Osteocyte (in vitro differentiated cells): ENCODE data around the gene SAV1. TPM values are rescaled to one million over a fixed set of nuclear protein-coding genes. Genes with fewer than 3 reads are reported as not detected.

Experiments used
- DNase-seq: peaks from one replicate; pipeline ENCODE4 v3.0.0; 2021; ENCODE audit warnings: mixed read lengths; ENCODE audit not compliant: unreplicated experiment; ENCODE audit errors: extremely low spot score
- H3K27ac Mint-ChIP-seq: one replicate; pipeline ENCODE4 v1.8.0; 2021; ENCODE audit warnings: mild to moderate bottlenecking, mixed read lengths; ENCODE audit not compliant: unreplicated experiment
- H3K27me3 Mint-ChIP-seq: one replicate; pipeline ENCODE4 v1.8.0; 2021; ENCODE audit warnings: mixed read lengths; ENCODE audit not compliant: unreplicated experiment
- H3K36me3 Mint-ChIP-seq: one replicate; pipeline ENCODE4 v1.8.0; 2021; ENCODE audit warnings: mixed read lengths; ENCODE audit not compliant: unreplicated experiment
- H3K4me1 Mint-ChIP-seq: one replicate; pipeline ENCODE4 v1.8.0; 2021; ENCODE audit warnings: mixed read lengths; ENCODE audit not compliant: unreplicated experiment
- H3K4me3 Mint-ChIP-seq: one replicate; pipeline ENCODE4 v1.8.0; 2021; ENCODE audit warnings: mild to moderate bottlenecking, moderate library complexity, mixed read lengths; ENCODE audit not compliant: unreplicated experiment
- H3K9me3 Mint-ChIP-seq: one replicate; pipeline ENCODE4 v1.8.0; 2021; ENCODE audit warnings: mixed read lengths; ENCODE audit not compliant: unreplicated experiment
- total RNA-seq: library from RNA; stranded (reverse); gene quantifications from 2 replicates; pipeline ENCODE4 v1.2.1, GENCODE V29; 2021
- TF ChIP-seq, protein P1 (sequence below): fragments of 200-600 bp; sonication (generic); IDR thresholded peaks from 2 replicates; pipeline ENCODE4 v1.5.0; 2021; ENCODE audit warnings: antibody characterized with exemption, mild to moderate bottlenecking, moderate library complexity

Gene SAV1
- total RNA-seq, 1 donor from 2014 or later = 47.9 TPM

GRCh38 chr14:50599700-50600444 lies 68.2 kb downstream of the SAV1 start:
- no peak overlapping the region for H3K4me3 Mint-ChIP-seq
- H3K27me3 Mint-ChIP-seq = no peaks in the 10 kb centered on the region
- H3K9me3 Mint-ChIP-seq = no peaks in the 10 kb centered on the region
- peaks cover 3% of the 10 kb centered on the region for H3K4me1 Mint-ChIP-seq
- no peak overlapping the region for H3K27ac Mint-ChIP-seq
- H3K36me3 Mint-ChIP-seq = peaks cover 4% of the 10 kb centered on the region
- no peak for DNase-seq
- TF ChIP-seq, protein P1, sequence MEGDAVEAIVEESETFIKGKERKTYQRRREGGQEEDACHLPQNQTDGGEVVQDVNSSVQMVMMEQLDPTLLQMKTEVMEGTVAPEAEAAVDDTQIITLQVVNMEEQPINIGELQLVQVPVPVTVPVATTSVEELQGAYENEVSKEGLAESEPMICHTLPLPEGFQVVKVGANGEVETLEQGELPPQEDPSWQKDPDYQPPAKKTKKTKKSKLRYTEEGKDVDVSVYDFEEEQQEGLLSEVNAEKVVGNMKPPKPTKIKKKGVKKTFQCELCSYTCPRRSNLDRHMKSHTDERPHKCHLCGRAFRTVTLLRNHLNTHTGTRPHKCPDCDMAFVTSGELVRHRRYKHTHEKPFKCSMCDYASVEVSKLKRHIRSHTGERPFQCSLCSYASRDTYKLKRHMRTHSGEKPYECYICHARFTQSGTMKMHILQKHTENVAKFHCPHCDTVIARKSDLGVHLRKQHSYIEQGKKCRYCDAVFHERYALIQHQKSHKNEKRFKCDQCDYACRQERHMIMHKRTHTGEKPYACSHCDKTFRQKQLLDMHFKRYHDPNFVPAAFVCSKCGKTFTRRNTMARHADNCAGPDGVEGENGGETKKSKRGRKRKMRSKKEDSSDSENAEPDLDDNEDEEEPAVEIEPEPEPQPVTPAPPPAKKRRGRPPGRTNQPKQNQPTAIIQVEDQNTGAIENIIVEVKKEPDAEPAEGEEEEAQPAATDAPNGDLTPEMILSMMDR = peak; percentile 80

DNA sequence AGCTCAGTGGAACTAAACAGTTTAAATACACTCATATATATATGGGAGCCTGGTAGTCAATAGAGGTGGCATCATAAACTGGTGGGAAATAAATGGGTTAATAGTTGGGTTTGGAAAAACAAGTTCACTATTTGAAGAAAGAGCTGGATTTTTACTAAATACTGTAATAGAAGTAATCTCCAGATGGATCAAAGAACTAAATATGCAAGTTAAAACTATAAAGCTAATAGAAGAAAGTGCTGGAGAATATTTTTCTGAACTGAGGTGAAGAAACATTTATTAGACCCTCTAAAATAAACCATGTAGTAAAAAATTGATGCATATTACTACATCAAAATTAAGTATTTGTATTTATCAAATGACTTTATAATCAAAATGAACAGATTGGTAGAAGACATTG lies 69.3 kb downstream of the SAV1 start:
- Mint-ChIP-seq H3K9me3 (no peaks in the 10 kb centered on the region), H3K4me1 (peaks cover 7% of the 10 kb centered on the region), H3K36me3 (peaks cover 4% of the 10 kb centered on the region), H3K4me3 (no peak overlapping the region), H3K27ac (no peak overlapping the region), H3K27me3 (no peaks in the 10 kb centered on the region)
- no peak for DNase-seq
- TF ChIP-seq, protein P1 = no peak

DNA sequence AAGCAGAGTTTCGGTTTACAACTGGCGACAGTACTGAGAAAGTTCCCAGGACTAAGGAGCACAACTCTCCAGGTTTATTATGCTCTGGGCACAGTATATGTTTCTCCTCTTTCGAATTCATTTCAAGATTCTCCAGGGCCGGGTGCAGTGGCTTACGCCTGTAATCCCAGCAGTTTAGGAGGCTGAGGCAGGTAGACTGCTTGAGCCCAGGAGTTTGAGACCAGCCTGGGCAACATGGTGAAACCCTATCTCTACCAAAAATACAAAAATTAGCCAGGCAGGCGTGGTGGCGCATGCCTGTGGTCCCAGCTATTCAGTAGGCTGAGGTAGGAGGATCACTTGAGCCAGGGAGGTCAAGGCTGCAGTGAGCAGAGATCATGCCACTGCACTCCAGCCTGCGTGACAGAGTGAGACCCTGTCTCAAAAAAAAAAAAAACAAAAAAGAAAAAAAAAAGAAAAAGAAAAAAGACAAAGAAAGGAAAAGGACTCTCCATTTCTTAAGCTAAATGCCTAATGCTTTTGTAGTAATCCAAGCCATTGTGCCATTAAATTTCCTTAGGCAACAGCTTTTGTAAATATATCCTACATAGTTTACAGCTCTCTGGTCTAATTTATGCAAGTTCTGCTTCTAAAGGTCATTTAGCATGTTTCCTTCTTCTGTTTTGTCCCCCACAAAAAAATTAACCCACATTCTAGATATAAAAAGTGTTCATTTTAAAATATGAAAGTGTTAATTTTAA lies 73.4 kb downstream of the SAV1 start:
- H3K36me3 Mint-ChIP-seq = peaks cover 12% of the 10 kb centered on the region
- no peaks in the 10 kb centered on the region for H3K27me3 Mint-ChIP-seq
- H3K4me1 Mint-ChIP-seq = peaks cover 4% of the 10 kb centered on the region
- H3K4me3 Mint-ChIP-seq = no peak overlapping the region
- H3K27ac Mint-ChIP-seq = no peak overlapping the region
- TF ChIP-seq, protein P1 = no peak
- no peaks in the 10 kb centered on the region for H3K9me3 Mint-ChIP-seq
- DNase-seq = no peak

DNA sequence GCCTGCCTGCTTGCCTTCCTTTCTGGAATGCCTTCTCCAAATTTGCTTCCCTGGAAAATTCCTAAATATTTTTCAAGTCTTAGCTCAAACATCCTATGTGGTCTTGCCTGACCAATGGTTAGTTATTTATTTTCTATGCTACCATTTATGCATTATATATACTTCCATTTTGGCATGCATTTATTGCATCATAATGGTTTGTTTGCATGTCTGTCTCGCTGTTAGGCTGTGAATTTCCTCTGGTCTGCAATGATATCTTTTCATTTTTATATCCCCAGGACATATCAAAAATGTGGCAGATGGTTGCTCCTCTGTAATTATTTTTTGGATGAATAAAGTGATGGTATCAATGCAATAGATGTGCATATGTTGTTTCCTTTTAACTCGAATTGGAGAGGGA lies 77.6 kb downstream of the SAV1 start:
- H3K4me3 Mint-ChIP-seq = no peak overlapping the region
- no peaks in the 10 kb centered on the region for H3K27me3 Mint-ChIP-seq
- DNase-seq = no peak
- TF ChIP-seq, protein P1 = no peak
- no peak overlapping the region for H3K27ac Mint-ChIP-seq
- no peaks in the 10 kb centered on the region for H3K9me3 Mint-ChIP-seq
- H3K36me3 Mint-ChIP-seq = peaks cover 16% of the 10 kb centered on the region
- H3K4me1 Mint-ChIP-seq = peaks cover 10% of the 10 kb centered on the region

Other genes starting within 250 kb of the SAV1 start
- gene MAP4K5, start 135.7 kb downstream of the SAV1 start, total RNA-seq = 113 and 123 TPM in 2 replicates
- gene ATL1, start 108.2 kb downstream of the SAV1 start, total RNA-seq = 7.4 and 10.0 TPM in 2 replicates
- gene NIN, start 162.9 kb upstream of the SAV1 start, total RNA-seq = 46.3 and 50.2 TPM in 2 replicates
- not detected in 2 replicates for gene ABHD12B, start 203.7 kb upstream of the SAV1 start, total RNA-seq